Activated CD8-positive, alpha-beta T cell treated with anti-CD3 and anti-CD28 coated beads for 36 hours (primary cell): ENCODE data around the gene ADORA3. TPM values are rescaled to one million over a fixed set of nuclear protein-coding genes. Genes with fewer than 3 reads are reported as not detected.
A peak's percentile ranks its signal among the peaks of the same experiment; 100 is the strongest.

Source experiments
- ATAC-seq: fragments of 200-7000 bp; cut with Tn5 transposase; one replicate; pipeline ENCODE4 v1.10.0; 2021; ENCODE audit warnings: mild to moderate bottlenecking, moderate library complexity
- CTCF ChIA-PET: fragments of 350-600 bp; sonication (Branson Sonifier 250); formaldehyde crosslinking; loops from one replicate; lab custom pipeline; 2021; ENCODE audit warnings: antibody characterized with exemption; lab: Charles Lee
- POLR2A ChIA-PET: fragments of 350-600 bp; sonication (Branson Sonifier 250); formaldehyde crosslinking; loops from one replicate; lab custom pipeline; 2021; ENCODE audit warnings: antibody characterized with exemption; lab: Charles Lee
- DNase-seq: peaks from one replicate; pipeline ENCODE4 v3.0.0-alpha.2; 2020
- H3K27ac Mint-ChIP-seq: one replicate; pipeline ENCODE4 v1.8.0; 2021; ENCODE audit warnings: mild to moderate bottlenecking, mixed read lengths
- H3K27me3 Mint-ChIP-seq: one replicate; pipeline ENCODE4 v1.8.0; 2021; ENCODE audit warnings: mixed read lengths
- H3K36me3 Mint-ChIP-seq: one replicate; pipeline ENCODE4 v1.8.0; 2021; ENCODE audit warnings: low read depth, mixed read lengths
- H3K4me1 Mint-ChIP-seq: one replicate; pipeline ENCODE4 v1.8.0; 2021; ENCODE audit warnings: low read depth, mixed read lengths
- H3K4me3 Mint-ChIP-seq: one replicate; pipeline ENCODE4 v1.8.0; 2021; ENCODE audit warnings: mild to moderate bottlenecking, moderate library complexity, mixed read lengths
- H3K9me3 Mint-ChIP-seq: one replicate; pipeline ENCODE4 v1.8.0; 2021; ENCODE audit warnings: mixed read lengths
- intact Hi-C: fragments of 100-400 bp; cut with micrococcal nuclease; formaldehyde crosslinking; loops from one replicate; pipeline ENCODE4 v1.10.0; 2022
- total RNA-seq, 2 experiments: library from RNA; stranded (reverse); gene quantifications; one replicate each; pipeline ENCODE4 v1.2.3, GENCODE V29; 2021
- TF ChIP-seq, protein P1 (sequence below): fragments of 200-600 bp; IDR thresholded peaks from one replicate; pipeline ENCODE4 v1.8.0; 2022; ENCODE audit warnings: antibody characterized with exemption, mild to moderate bottlenecking

The ADORA3 gene
- total RNA-seq, 2 experiments from 2014 or later, result not detected

DNA sequence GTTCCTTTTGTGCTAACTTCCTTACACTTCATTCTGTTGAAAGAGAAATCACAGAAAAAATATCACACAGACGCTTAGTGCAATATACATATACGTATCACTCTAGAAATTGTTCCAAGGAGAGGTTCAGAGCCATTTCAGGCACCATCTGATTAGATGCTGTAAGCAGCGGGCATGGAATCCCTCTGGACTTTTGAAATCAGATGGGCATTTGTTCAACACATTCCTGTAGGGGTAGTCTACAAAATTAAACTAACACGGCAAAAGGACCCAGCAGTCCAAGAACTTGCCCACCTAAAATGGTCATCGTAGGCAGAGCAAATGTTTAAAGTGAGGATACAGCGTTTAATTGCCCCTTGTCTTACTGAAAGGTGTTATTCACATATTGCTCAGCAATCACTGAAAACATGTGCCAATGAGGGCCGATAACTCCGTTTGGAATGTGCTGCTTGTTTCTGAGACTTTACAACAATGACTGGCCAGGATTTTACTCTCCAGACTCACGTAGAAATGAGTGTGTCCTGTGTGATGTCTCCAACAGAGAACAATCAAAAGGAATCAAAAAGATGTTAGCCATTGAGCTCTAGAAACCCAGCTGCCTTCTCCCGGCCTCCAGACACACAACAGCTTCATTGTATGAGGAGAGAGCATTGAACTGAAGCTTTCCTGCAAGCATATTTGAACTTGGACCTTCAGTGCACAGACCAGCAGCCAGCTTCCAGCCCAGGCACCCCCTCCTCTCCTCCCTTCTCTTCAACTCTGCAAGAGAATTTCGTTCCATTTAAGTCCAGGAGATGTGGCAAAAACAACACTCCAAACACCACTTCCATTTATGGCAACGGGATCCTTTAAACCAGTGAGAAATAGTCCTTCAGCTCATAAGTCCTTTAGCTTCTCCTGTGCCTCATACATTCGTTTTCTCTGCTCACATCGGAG is 32.1 kb upstream of the ADORA3 start:
- DNase-seq, result no peak
- intact Hi-C loops, result no loop called here
- H3K4me1 Mint-ChIP-seq, result peaks cover 7% of the 10 kb centered on the region

DNA sequence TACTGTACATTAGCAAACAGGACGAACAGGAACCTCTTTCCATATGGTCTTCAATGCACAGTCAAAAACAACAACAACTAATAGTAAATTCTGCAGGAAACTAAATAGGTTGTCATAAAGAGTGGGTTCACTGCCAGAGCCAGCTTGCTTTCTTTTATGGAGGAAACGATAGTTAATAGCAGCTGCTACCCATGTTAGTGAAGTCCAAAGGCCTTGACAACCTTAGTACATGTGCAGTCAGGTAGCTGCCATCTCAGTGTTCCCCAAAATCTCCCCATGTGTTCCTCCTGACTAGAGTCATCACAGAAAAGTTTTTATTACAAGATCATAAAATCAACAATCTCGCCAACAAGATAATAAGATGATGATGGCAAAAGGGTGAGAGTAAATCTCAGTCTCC is 16.6 kb upstream of the ADORA3 start:
- ChIA-PET CTCF (interaction anchor here (1.4 kb wide), 1 partner anchor 12 kb away, joined by 11 read pairs; no protein-coding TSS in a partner anchor), POLR2A (no interaction called here)
- TF ChIP-seq, protein P1, sequence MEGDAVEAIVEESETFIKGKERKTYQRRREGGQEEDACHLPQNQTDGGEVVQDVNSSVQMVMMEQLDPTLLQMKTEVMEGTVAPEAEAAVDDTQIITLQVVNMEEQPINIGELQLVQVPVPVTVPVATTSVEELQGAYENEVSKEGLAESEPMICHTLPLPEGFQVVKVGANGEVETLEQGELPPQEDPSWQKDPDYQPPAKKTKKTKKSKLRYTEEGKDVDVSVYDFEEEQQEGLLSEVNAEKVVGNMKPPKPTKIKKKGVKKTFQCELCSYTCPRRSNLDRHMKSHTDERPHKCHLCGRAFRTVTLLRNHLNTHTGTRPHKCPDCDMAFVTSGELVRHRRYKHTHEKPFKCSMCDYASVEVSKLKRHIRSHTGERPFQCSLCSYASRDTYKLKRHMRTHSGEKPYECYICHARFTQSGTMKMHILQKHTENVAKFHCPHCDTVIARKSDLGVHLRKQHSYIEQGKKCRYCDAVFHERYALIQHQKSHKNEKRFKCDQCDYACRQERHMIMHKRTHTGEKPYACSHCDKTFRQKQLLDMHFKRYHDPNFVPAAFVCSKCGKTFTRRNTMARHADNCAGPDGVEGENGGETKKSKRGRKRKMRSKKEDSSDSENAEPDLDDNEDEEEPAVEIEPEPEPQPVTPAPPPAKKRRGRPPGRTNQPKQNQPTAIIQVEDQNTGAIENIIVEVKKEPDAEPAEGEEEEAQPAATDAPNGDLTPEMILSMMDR, result no peak
- peaks cover 2% of the 10 kb centered on the region for H3K9me3 Mint-ChIP-seq
- intact Hi-C loops, result no loop called here
- peaks cover 41% of the 10 kb centered on the region for H3K4me1 Mint-ChIP-seq
- DNase-seq (no peak), ATAC-seq (no peak)
- no peaks in the 10 kb centered on the region for H3K36me3 Mint-ChIP-seq
- H3K27me3 Mint-ChIP-seq, result no peaks in the 10 kb centered on the region
- no peak overlapping the region for H3K27ac Mint-ChIP-seq
- H3K4me3 Mint-ChIP-seq, result no peak overlapping the region

More for the DNA sequence above, 32.1 kb upstream of the ADORA3 start:
- no peak for ATAC-seq
- ChIA-PET POLR2A (no interaction called here), CTCF (interaction anchor here (1.2 kb wide), 1 partner anchor 19 kb away, joined by 3 read pairs; no protein-coding TSS in a partner anchor)
- Mint-ChIP-seq H3K4me3 (no peak overlapping the region), H3K27ac (no peak overlapping the region), H3K9me3 (peaks cover 2% of the 10 kb centered on the region), H3K27me3 (peaks cover 3% of the 10 kb centered on the region), H3K36me3 (no peaks in the 10 kb centered on the region)
- TF ChIP-seq, protein P1, result no peak

DNA sequence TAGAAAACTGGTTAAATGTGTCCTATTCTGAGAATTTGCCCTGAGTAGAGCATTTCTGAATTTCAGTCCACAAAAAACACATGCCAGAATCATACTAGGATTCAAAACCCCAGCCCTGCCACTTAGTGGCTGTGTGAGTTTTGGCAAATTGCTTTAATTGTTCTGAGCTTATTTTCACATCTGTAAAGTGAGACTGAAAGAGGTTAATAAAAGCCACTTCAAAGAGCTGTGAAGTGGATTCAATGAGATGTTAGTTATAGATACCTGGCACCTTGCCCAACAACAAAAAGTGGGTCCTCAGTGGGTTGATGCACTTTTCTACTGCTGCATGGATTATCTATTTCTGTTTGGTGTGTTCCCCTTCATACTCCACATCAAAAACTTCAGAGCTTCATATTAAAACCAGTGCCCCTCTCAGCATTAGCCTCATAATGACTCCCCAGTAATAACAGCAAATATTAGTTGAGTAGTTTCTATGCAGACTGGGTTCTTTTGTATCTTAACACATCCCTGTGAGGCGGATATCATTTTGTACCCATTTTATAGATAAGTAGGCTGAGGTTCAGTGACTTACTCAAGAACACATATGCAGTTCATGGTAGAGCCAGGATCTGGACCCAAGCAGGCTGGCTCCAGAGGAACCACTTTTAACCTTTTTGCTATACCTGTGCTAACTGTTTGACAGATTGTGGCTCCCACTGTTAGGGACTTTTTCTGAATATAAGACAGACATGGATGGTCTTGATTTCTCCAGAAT is 14.2 kb upstream of the ADORA3 start:
- peak overlapping the region; percentile 12 for H3K4me3 Mint-ChIP-seq
- peak overlapping the region; percentile 94 for H3K27ac Mint-ChIP-seq
- POLR2A ChIA-PET, result interaction anchor here (0.6 to 3.9 kb wide), 21 partner anchors 10 to 639 kb away, joined by 3 to 43 read pairs (median 4); partner anchors contain the start of gene RAP1A
- DNase-seq (peak; percentile 69), ATAC-seq (peak; percentile 61)
- CTCF ChIA-PET, result interaction anchor here (0.8 to 4.1 kb wide), 30 partner anchors 10 to 252 kb away, joined by 3 to 58 read pairs (median 4); partner anchors contain the start of genes ADORA3, DDX20 and TMIGD3
- no peaks in the 10 kb centered on the region for H3K36me3 Mint-ChIP-seq
- no peaks in the 10 kb centered on the region for H3K27me3 Mint-ChIP-seq
- no peaks in the 10 kb centered on the region for H3K9me3 Mint-ChIP-seq
- TF ChIP-seq, protein P1, result no peak
- intact Hi-C loops, result loop anchor here (2.0 kb wide), 2 partner anchors 75 to 103 kb away; no protein-coding TSS in a partner anchor
- peaks cover 58% of the 10 kb centered on the region for H3K4me1 Mint-ChIP-seq

DNA sequence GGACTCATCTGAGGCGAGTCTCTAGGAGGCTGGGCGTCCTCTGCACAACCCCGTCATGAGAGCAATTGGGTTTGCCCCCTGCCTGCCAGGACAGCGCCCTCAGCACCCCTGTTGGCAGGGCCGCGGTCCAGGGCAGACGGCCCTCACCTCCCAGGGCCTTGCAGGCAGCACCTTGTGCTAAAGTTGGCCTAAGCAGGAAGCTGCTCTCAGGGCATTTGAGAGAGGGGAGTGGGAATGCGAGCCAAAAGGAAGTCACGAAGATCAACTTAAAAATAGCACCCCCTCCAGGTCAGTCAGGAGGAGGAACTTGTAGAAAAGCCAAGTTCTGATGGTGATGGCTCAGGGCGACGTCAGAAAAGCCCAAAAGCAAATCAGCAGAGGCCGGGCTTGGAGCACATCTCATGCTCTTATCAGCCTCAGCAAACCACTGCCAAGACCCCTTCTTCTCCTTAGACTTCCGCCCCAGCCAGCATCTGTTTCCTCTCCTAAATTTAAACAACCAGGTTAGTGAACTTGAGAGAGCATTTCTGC is 12.6 kb upstream of the ADORA3 start:
- DNase-seq (peak; percentile 82), ATAC-seq (peak; percentile 62)
- H3K4me3 Mint-ChIP-seq, result peak overlapping the region; percentile 62
- H3K9me3 Mint-ChIP-seq, result no peaks in the 10 kb centered on the region
- intact Hi-C loops, result loop anchor here (2.0 kb wide), 2 partner anchors 77 to 105 kb away; no protein-coding TSS in a partner anchor
- peaks cover 58% of the 10 kb centered on the region for H3K4me1 Mint-ChIP-seq
- CTCF ChIA-PET, result interaction anchor here (0.8 to 4.1 kb wide), 20 partner anchors 9 to 254 kb away, joined by 3 to 58 read pairs (median 6); partner anchors contain the start of genes ADORA3, RAP1A and TMIGD3
- TF ChIP-seq, protein P1, result peak; percentile 71
- POLR2A ChIA-PET, result interaction anchor here (0.6 to 3.9 kb wide), 14 partner anchors 8 to 105 kb away, joined by 3 to 43 read pairs (median 6); partner anchors contain the start of gene RAP1A
- no peaks in the 10 kb centered on the region for H3K36me3 Mint-ChIP-seq
- H3K27ac Mint-ChIP-seq, result peak overlapping the region; percentile 94
- H3K27me3 Mint-ChIP-seq, result no peaks in the 10 kb centered on the region
